WTC11 (cell line): Measurements from ENCODE around the gene MICAL3. TPM values are rescaled to one million over a fixed set of nuclear protein-coding genes. Genes with fewer than 3 reads are reported as not detected.

Experiments
- ATAC-seq: fragments of 200-7000 bp; cut with Tn5 transposase; 2 replicates; pipeline ENCODE4 v1.10.0; 2021; ENCODE audit warnings: mild to moderate bottlenecking, moderate library complexity
- CTCF ChIA-PET: fragments of 300-600 bp; sonication (Branson Sonifier 250); formaldehyde crosslinking; loops from one replicate; lab custom pipeline; 2021; ENCODE audit warnings: antibody characterized with exemption; lab: Charles Lee
- POLR2A ChIA-PET: fragments of 350-600 bp; sonication (Branson Sonifier 250); formaldehyde crosslinking; loops from one replicate; lab custom pipeline; 2021; ENCODE audit warnings: antibody characterized with exemption; lab: Charles Lee
- DNase-seq: peaks from one replicate; pipeline ENCODE4 v3.0.0; 2021; ENCODE audit warnings: low spot score
- H3K27ac Mint-ChIP-seq: 2 replicates; pipeline ENCODE4 v1.8.0; 2021; ENCODE audit warnings: mixed read lengths
- H3K27me3 Mint-ChIP-seq: 2 replicates; pipeline ENCODE4 v1.8.0; 2021; ENCODE audit warnings: low read depth, mild to moderate bottlenecking, moderate library complexity, mixed read lengths
- H3K36me3 Mint-ChIP-seq: 2 replicates; pipeline ENCODE4 v1.8.0; 2021; ENCODE audit warnings: mixed read lengths
- H3K4me1 Mint-ChIP-seq: 2 replicates; pipeline ENCODE4 v1.8.0; 2022; ENCODE audit warnings: mixed read lengths
- H3K4me3 Mint-ChIP-seq: 2 replicates; pipeline ENCODE4 v1.8.0; 2021; ENCODE audit warnings: mild to moderate bottlenecking, moderate library complexity, mixed read lengths
- H3K9me3 Mint-ChIP-seq: 2 replicates; pipeline ENCODE4 v1.8.0; 2021; ENCODE audit warnings: mixed read lengths
- ATF1 ChIP-seq: sonication (generic); formaldehyde crosslinking; IDR thresholded peaks from 2 replicates; pipeline ENCODE4 v1.8.1; 2023; ENCODE audit warnings: mild to moderate bottlenecking, moderate library complexity, missing genetic modification reagents
- ATF2 ChIP-seq: sonication (generic); formaldehyde crosslinking; IDR thresholded peaks from 2 replicates; pipeline ENCODE4 v1.8.1; 2022; ENCODE audit warnings: low read depth, missing genetic modification reagents, borderline replicate concordance
- ATF6 ChIP-seq: sonication (generic); formaldehyde crosslinking; IDR thresholded peaks from 2 replicates; pipeline ENCODE4 v1.8.1; 2023; ENCODE audit warnings: mild to moderate bottlenecking, missing genetic modification reagents
- CREB1 ChIP-seq: sonication (generic); formaldehyde crosslinking; IDR thresholded peaks from 2 replicates; pipeline ENCODE4 v1.8.0; 2023; ENCODE audit warnings: mild to moderate bottlenecking, missing genetic modification reagents
- CTCF ChIP-seq: fragments of 200-600 bp; IDR thresholded peaks from 2 replicates; pipeline ENCODE4 v1.8.0; 2022; ENCODE audit warnings: antibody characterized with exemption
- E2F4 ChIP-seq: sonication (generic); formaldehyde crosslinking; IDR thresholded peaks from 2 replicates; pipeline ENCODE4 v1.8.1; 2022; ENCODE audit warnings: low read depth, mild to moderate bottlenecking, moderate library complexity, missing genetic modification reagents, borderline replicate concordance
- ESRRA ChIP-seq: sonication (generic); formaldehyde crosslinking; IDR thresholded peaks from 2 replicates; pipeline ENCODE4 v1.8.1; 2022; ENCODE audit warnings: mild to moderate bottlenecking, missing genetic modification reagents, borderline replicate concordance
- ETV6 ChIP-seq: sonication (generic); formaldehyde crosslinking; IDR thresholded peaks from 2 replicates; pipeline ENCODE4 v1.8.1; 2022; ENCODE audit warnings: mild to moderate bottlenecking, missing genetic modification reagents
- GRHL2 ChIP-seq: fragments of 250-450 bp; sonication (Bioruptor Pico); IDR thresholded peaks from 2 replicates; pipeline ENCODE4 v1.8.0; 2022; ENCODE audit warnings: mild to moderate bottlenecking, moderate library complexity; ENCODE audit not compliant: insufficient replicate concordance, severe bottlenecking
- HMGA2 ChIP-seq: fragments of 250-450 bp; sonication (Bioruptor Pico); IDR thresholded peaks from 2 replicates; pipeline ENCODE4 v1.4.0; 2021; ENCODE audit warnings: mild to moderate bottlenecking, moderate library complexity
- JUN ChIP-seq: sonication (generic); formaldehyde crosslinking; IDR thresholded peaks from 2 replicates; pipeline ENCODE4 v1.8.0; 2023; ENCODE audit warnings: mild to moderate bottlenecking, missing genetic modification reagents
- KAT7 ChIP-seq: sonication (generic); formaldehyde crosslinking; IDR thresholded peaks from 2 replicates; pipeline ENCODE4 v1.8.1; 2023; ENCODE audit warnings: missing genetic modification reagents, mild to moderate bottlenecking, borderline replicate concordance
- MYBL2 ChIP-seq: sonication (generic); formaldehyde crosslinking; IDR thresholded peaks from 2 replicates; pipeline ENCODE4 v1.8.1; 2023; ENCODE audit warnings: mild to moderate bottlenecking, moderate library complexity, missing genetic modification reagents
- NFE2L1 ChIP-seq: sonication (generic); formaldehyde crosslinking; IDR thresholded peaks from 2 replicates; pipeline ENCODE4 v1.8.1; 2023; ENCODE audit warnings: missing genetic modification reagents
- NR3C1 ChIP-seq: sonication (generic); formaldehyde crosslinking; conservative IDR thresholded peaks from 2 replicates; pipeline ENCODE4 v1.8.1; 2023; ENCODE audit warnings: low read depth, mild to moderate bottlenecking, missing genetic modification reagents
- PRRX2 ChIP-seq: fragments of 250-450 bp; sonication (Bioruptor Pico); IDR thresholded peaks from 2 replicates; pipeline ENCODE4 v1.8.0; 2021; ENCODE audit warnings: mild to moderate bottlenecking
- STAT6 ChIP-seq: sonication (generic); formaldehyde crosslinking; conservative IDR thresholded peaks from 2 replicates; pipeline ENCODE4 v1.8.1; 2023; ENCODE audit warnings: mild to moderate bottlenecking, low read depth, missing genetic modification reagents, moderate library complexity
- ZNF232 ChIP-seq: sonication (generic); formaldehyde crosslinking; IDR thresholded peaks from 2 replicates; pipeline ENCODE4 v1.8.0; 2022; ENCODE audit warnings: mild to moderate bottlenecking, missing genetic modification reagents
- ZNF263 ChIP-seq: sonication (generic); formaldehyde crosslinking; IDR thresholded peaks from 2 replicates; pipeline ENCODE4 v1.8.1; 2022; ENCODE audit warnings: low read depth, mild to moderate bottlenecking, moderate library complexity, missing genetic modification reagents
- ZNF512 ChIP-seq: sonication (generic); formaldehyde crosslinking; IDR thresholded peaks from 2 replicates; pipeline ENCODE4 v1.8.1; 2022; ENCODE audit warnings: missing genetic modification reagents, borderline replicate concordance
- ZSCAN18 ChIP-seq: fragments of 250-450 bp; sonication (Bioruptor Pico); IDR thresholded peaks from 2 replicates; pipeline ENCODE4 v2.1.2; 2022; ENCODE audit warnings: mild to moderate bottlenecking, moderate library complexity
- total RNA-seq: library from RNA; stranded (reverse); gene quantifications from 3 replicates; pipeline ENCODE4 v1.2.3, GENCODE V29; 2021

MICAL3 gene
- total RNA-seq, 1 experiment from 2014 or later: 41.2 TPM

- TF ChIP-seq ZSCAN18 (CRISPR knock-in tag) (no peak), E2F4 (CRISPR knock-in tag) (no peak), NR3C1 (CRISPR knock-in tag) (no peak), CREB1 (no peak), ETV6 (no peak), MYBL2 (CRISPR knock-in tag) (no peak), PRRX2 (CRISPR knock-in tag) (no peak), ATF1 (CRISPR knock-in tag) (no peak), JUN (no peak), ZNF232 (CRISPR knock-in tag) (no peak), ZNF263 (CRISPR knock-in tag) (no peak), ATF6 (CRISPR knock-in tag) (no peak), CTCF (no peak), HMGA2 (CRISPR knock-in tag) (no peak)
These were observed 135.9 kb downstream of the MICAL3 start (continued) for GRCh38 chr22:17888439-17888838.

GRCh38 chr22:17884893-17885292, 139.5 kb downstream of the MICAL3 start:
- H3K4me1 Mint-ChIP-seq: no peaks in the 10 kb centered on the region
- ChIA-PET CTCF (interaction anchor here (1.7 kb wide), 1 partner anchor 191 kb away, joined by 9 read pairs; no protein-coding TSS in a partner anchor), POLR2A (no interaction called here)
- H3K4me3 Mint-ChIP-seq: no peak overlapping the region
- H3K9me3 Mint-ChIP-seq: no peaks in the 10 kb centered on the region
- H3K27me3 Mint-ChIP-seq: peaks cover 31% of the 10 kb centered on the region
- H3K27ac Mint-ChIP-seq: no peak overlapping the region
- TF ChIP-seq ZNF512 (CRISPR knock-in tag) (no peak), ATF2 (CRISPR knock-in tag) (no peak), NFE2L1 (CRISPR knock-in tag) (no peak), ESRRA (CRISPR knock-in tag) (no peak), STAT6 (CRISPR knock-in tag) (no peak), ZNF232 (CRISPR knock-in tag) (no peak), GRHL2 (CRISPR knock-in tag) (no peak), KAT7 (CRISPR knock-in tag) (no peak)
- ATAC-seq: no peak
- DNase-seq: no peak
- peaks cover 34% of the 10 kb centered on the region for H3K36me3 Mint-ChIP-seq
